Activated CD4-positive, CD25-positive, alpha-beta regulatory T cell treated with anti-CD3 and anti-CD28 coated beads, Interleukin-2, amount 50 U/mL, for 16 hours (primary cell): Measurements from ENCODE around the gene CYP27A1.

Experiments used
- DNase-seq: peaks from one replicate; pipeline ENCODE4 v3.0.0-alpha.2; 2020; ENCODE audit warnings: low read depth, low spot score

CYP27A1 gene

GRCh38 chr2:218773881-218774280 is 8.1 kb upstream of the CYP27A1 start:
- DNase-seq = no peak

- DNase-seq = no peak
Measured at GRCh38 chr2:218776488-218776887, 5.5 kb upstream of the CYP27A1 start.

GRCh38 chr2:218777276-218777990 is 4.5 kb upstream of the CYP27A1 start:
- DNase-seq = no peak

GRCh38 chr2:218780046-218780445 is 1.9 kb upstream of the CYP27A1 start:
- no peak for DNase-seq

- no peak for DNase-seq
Measured at GRCh38 chr2:218780851-218781690, 876 bp upstream of the CYP27A1 start.

GRCh38 chr2:218782528-218782844 is 539 bp downstream of the CYP27A1 start:
- DNase-seq = no peak

GRCh38 chr2:218783688-218784087 is 1.7 kb downstream of the CYP27A1 start:
- no peak for DNase-seq

- no peak for DNase-seq
Measured at GRCh38 chr2:218785103-218785502, 3.2 kb downstream of the CYP27A1 start.

GRCh38 chr2:218786133-218786532 is 4.2 kb downstream of the CYP27A1 start:
- DNase-seq = no peak

- no peak for DNase-seq
Measured at GRCh38 chr2:218788529-218789255, 6.7 kb downstream of the CYP27A1 start.

GRCh38 chr2:218792433-218792832 is 10.5 kb downstream of the CYP27A1 start:
- DNase-seq = no peak

GRCh38 chr2:218796691-218797090 is 14.7 kb downstream of the CYP27A1 start:
- DNase-seq = no peak

- no peak for DNase-seq
Measured at GRCh38 chr2:218798767-218799504, 17.0 kb downstream of the CYP27A1 start.

GRCh38 chr2:218799990-218800389 is 18.0 kb downstream of the CYP27A1 start:
- no peak for DNase-seq

- DNase-seq = no peak
Measured at GRCh38 chr2:218802386-218802994, 20.5 kb downstream of the CYP27A1 start.

- no peak for DNase-seq
Measured at GRCh38 chr2:218804817-218805216, 22.9 kb downstream of the CYP27A1 start.

- no peak for DNase-seq
Measured at GRCh38 chr2:218805627-218806026, 23.7 kb downstream of the CYP27A1 start.

- DNase-seq = no peak
Measured at GRCh38 chr2:218806346-218806978, 24.5 kb downstream of the CYP27A1 start.

GRCh38 chr2:218807626-218808025 is 25.7 kb downstream of the CYP27A1 start:
- no peak for DNase-seq

GRCh38 chr2:218809515-218809914 is 27.6 kb downstream of the CYP27A1 start:
- DNase-seq = no peak

- no peak for DNase-seq
Measured at GRCh38 chr2:218810256-218810655, 28.3 kb downstream of the CYP27A1 start.
